ENCODE measurements around the gene FIBCD1. TPM values are rescaled to one million over a fixed set of nuclear protein-coding genes. Genes with fewer than 3 reads are reported as not detected.

FIBCD1 gene
- total and polyA plus RNA-seq, 2 of the 8 experiments (the other 6 are each of a cell fraction or from before 2014, with no cell fraction given), result 6.1 to 8.8 TPM

DNA sequence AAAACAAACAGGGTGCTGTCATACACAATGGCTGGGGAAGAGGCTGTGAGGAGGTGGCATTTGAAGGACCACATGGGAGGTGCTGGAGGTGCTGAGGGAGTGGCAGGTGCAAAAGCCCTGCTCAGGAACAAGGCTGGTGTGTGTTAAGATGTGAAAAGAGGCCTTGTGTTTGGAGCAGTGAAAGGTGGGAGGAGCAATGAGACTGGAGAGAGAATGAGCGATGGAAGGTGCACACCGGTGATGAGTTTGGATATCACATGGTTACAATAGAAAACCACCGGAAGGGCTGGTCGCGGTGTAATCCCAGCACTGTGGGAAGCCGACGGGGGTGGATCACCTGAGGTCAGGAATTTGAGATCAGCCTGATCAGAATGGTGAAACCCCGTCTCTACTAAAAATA is 9.2 kb upstream of the FIBCD1 start:
- H4K5ac ChIP-seq (ENCODE audit: insufficient read length, low read depth, low read length), result no peak overlapping the region
- H3K79me1 ChIP-seq (ENCODE audit: low read depth, low read length), result no peaks in the 10 kb centered on the region
- no peak overlapping the region for H3K23ac ChIP-seq (ENCODE audit: insufficient read length)
- H2BK5ac ChIP-seq (ENCODE audit: low read depth, low read length), result no peak overlapping the region
- DNase-seq (ENCODE audit: low read depth in 1 of 2, low spot score in 2 of 2) (no peak), FAIRE-seq (no peak)
- H3K36me3 ChIP-seq (ENCODE audit: control insufficient read depth in 2 of 4, insufficient read depth in 4 of 4, low read length in 3 of 4), result no peaks in the 10 kb centered on the region
- no peak overlapping the region for H3K9ac ChIP-seq (replicated peaks in 1 of 4; ENCODE audit: extremely low read depth in 1 of 4, low read depth in 3 of 4, low read length in 3 of 4)
- no peak overlapping the region for H3K4me2 ChIP-seq (ENCODE audit: insufficient read depth in 1 of 2, low read depth in 2 of 2, low read length in 2 of 2)
- no peak overlapping the region for H3K14ac ChIP-seq (ENCODE audit: insufficient read length)
- H2BK120ac ChIP-seq (replicated peaks; ENCODE audit: low read depth, low read length), result no peak overlapping the region
- no peaks in the 10 kb centered on the region for H4K20me1 ChIP-seq (replicated peaks in 1 of 2; ENCODE audit: control insufficient read depth in 1 of 2, insufficient read depth in 2 of 2, low read length in 2 of 2)
- ChIA-PET CTCF (ENCODE audit: partially characterized antibody) (interaction anchor here (2.0 to 8.2 kb wide), 3 partner anchors 16 to 247 kb away, joined by 4 to 69 read pairs (median 5); no protein-coding TSS in a partner anchor), POLR2A (ENCODE audit: partially characterized antibody) (no interaction called here)
- WGBS, 2 experiments (ENCODE audit: extremely low coverage in 1 of 2, insufficient coverage in 1 of 2, insufficient read length in 1 of 2, insufficient replicate concordance in 2 of 2, low coverage in 1 of 2, low lambda C conversion rate in 2 of 2, missing lambda C conversion rate in 1 of 2), result 89% methylated on average over 8 of the region's 8 CpGs; no CpG with 5 or more reads in 1 of the 2 experiments
- no peaks in the 10 kb centered on the region for H3K27me3 ChIP-seq (replicated peaks in 1 of 4; ENCODE audit: control insufficient read depth in 3 of 4, extremely low read depth in 1 of 4, insufficient read depth in 3 of 4, low read length in 3 of 4)
- 0 out of 4 replicates have a peak, but pooled peaks cover 0 to 5% of the 10 kb centered on the region in 2 experiments for H3K9me3 ChIP-seq (ENCODE audit: insufficient read depth in 2 of 2, low read depth in 1 of 2, low read length in 1 of 2)
- TF ChIP-seq NRF1 (IDR thresholded peaks at IDR 0.05; ENCODE audit: low read depth, low read length), result no peak
- TF ChIP-seq SAP30 (IDR thresholded peaks at IDR 0.05; ENCODE audit: insufficient read depth, insufficient replicate concordance, low read length), result no peak
- no peak for TF ChIP-seq CBX5 (IDR thresholded peaks at IDR 0.05; ENCODE audit: low read depth, low read length)
- TF ChIP-seq BACH1 (IDR thresholded peaks at IDR 0.05; ENCODE audit: low read length), result no peak
- H3K4me3 ChIP-seq (ENCODE audit: extremely low read depth in 1 of 4, insufficient read depth in 2 of 4, low read depth in 3 of 4, low read length in 4 of 4), result no peak overlapping the region
- H2BK20ac ChIP-seq (ENCODE audit: low read length), result no peak overlapping the region
- H3K27ac ChIP-seq (ENCODE audit: low read depth, low read length), result no peak overlapping the region
- no peak overlapping the region for H4K91ac ChIP-seq (replicated peaks; ENCODE audit: insufficient read length, low read length)
- H2AK5ac ChIP-seq (ENCODE audit: low read depth, low read length), result no peak overlapping the region
- no peaks in the 10 kb centered on the region for H3K23me2 ChIP-seq (ENCODE audit: low read depth, low read length)
- no peak overlapping the region for H3K56ac ChIP-seq (replicated peaks; ENCODE audit: insufficient read length, low read depth, low read length)
- no peak overlapping the region for H4K8ac ChIP-seq (ENCODE audit: extremely low read depth, insufficient read depth, low read length)
- H2AFZ ChIP-seq (ENCODE audit: low read length), result no peak overlapping the region
- H2BK12ac ChIP-seq (ENCODE audit: low read depth, low read length), result no peak overlapping the region
- no peak overlapping the region for H3K4ac ChIP-seq (replicated peaks; ENCODE audit: insufficient read length, low read depth, low read length)
- no peak overlapping the region for H2BK15ac ChIP-seq (ENCODE audit: low read length)
- no peaks in the 10 kb centered on the region for H3K79me2 ChIP-seq (ENCODE audit: control insufficient read depth in 1 of 2, insufficient read depth in 2 of 2, low read length in 2 of 2)
- H3K18ac ChIP-seq (ENCODE audit: extremely low read depth, low read length), result no peak overlapping the region
- peaks cover 0 to 2% (median 0%) of the 10 kb centered on the region in 4 experiments; a peak in 2 of 7 replicates for H3K4me1 ChIP-seq (replicated peaks in 1 of 4; ENCODE audit: control insufficient read depth in 3 of 4, insufficient read depth in 4 of 4, low read length in 3 of 4)
